Activated naive CD4-positive, alpha-beta T cell treated with anti-CD3 and anti-CD28 coated beads for 36 hours (primary cell): ENCODE data around the gene CDH13. TPM values are rescaled to one million over a fixed set of nuclear protein-coding genes. Genes with fewer than 3 reads are reported as not detected.

Experiments used
- CTCF ChIA-PET: fragments of 350-600 bp; sonication (Branson Sonifier 250); formaldehyde crosslinking; loops from one replicate; lab custom pipeline; 2021; ENCODE audit warnings: antibody characterized with exemption; lab: Charles Lee
- DNase-seq: peaks from one replicate; pipeline ENCODE4 v3.0.0-alpha.2; 2020
- H3K27ac Mint-ChIP-seq: one replicate; pipeline ENCODE4 v1.8.0; 2021; ENCODE audit warnings: mild to moderate bottlenecking, mixed read lengths
- H3K27me3 Mint-ChIP-seq: one replicate; pipeline ENCODE4 v1.8.0; 2021; ENCODE audit warnings: low read depth, mixed read lengths
- H3K36me3 Mint-ChIP-seq: one replicate; pipeline ENCODE4 v1.8.0; 2021; ENCODE audit warnings: low read depth, mixed read lengths
- H3K4me1 Mint-ChIP-seq: one replicate; pipeline ENCODE4 v1.8.0; 2021; ENCODE audit warnings: low read depth, mixed read lengths
- H3K4me3 Mint-ChIP-seq: one replicate; pipeline ENCODE4 v1.8.0; 2021; ENCODE audit warnings: mild to moderate bottlenecking, moderate library complexity, mixed read lengths
- H3K9me3 Mint-ChIP-seq: one replicate; pipeline ENCODE4 v1.8.0; 2021; ENCODE audit warnings: mixed read lengths
- intact Hi-C: fragments of 100-400 bp; cut with micrococcal nuclease; formaldehyde crosslinking; loops from one replicate; pipeline ENCODE4 v1.15.1; 2023
- total RNA-seq, 2 experiments: library from RNA; stranded (reverse); gene quantifications; one replicate each; pipeline ENCODE4 v1.2.3, GENCODE V29; 2021

The CDH13 gene
- total RNA-seq, 2 experiments from 2014 or later = not detected

GRCh38 chr16:82641336-82641984 is 14.7 kb downstream of the CDH13 start:
- no peak for DNase-seq

GRCh38 chr16:82643136-82643535 is 16.4 kb downstream of the CDH13 start:
- H3K9me3 Mint-ChIP-seq = no peaks in the 10 kb centered on the region
- H3K4me3 Mint-ChIP-seq = no peak overlapping the region
- no peaks in the 10 kb centered on the region for H3K36me3 Mint-ChIP-seq
- H3K27me3 Mint-ChIP-seq = peaks cover 6% of the 10 kb centered on the region
- H3K4me1 Mint-ChIP-seq = peaks cover 4% of the 10 kb centered on the region
- no peak overlapping the region for H3K27ac Mint-ChIP-seq
- intact Hi-C loops = no loop called here
- no peak for DNase-seq
- CTCF ChIA-PET = interaction anchor here (0.6 kb wide), 1 partner anchor 115 kb away, joined by 3 read pairs; no protein-coding TSS in a partner anchor

More at GRCh38 chr16:82641336-82641984, 14.7 kb downstream of the CDH13 start:
- Mint-ChIP-seq H3K9me3 (no peaks in the 10 kb centered on the region), H3K27me3 (peaks cover 6% of the 10 kb centered on the region), H3K36me3 (no peaks in the 10 kb centered on the region), H3K27ac (no peak overlapping the region), H3K4me1 (peaks cover 4% of the 10 kb centered on the region), H3K4me3 (no peak overlapping the region)
- intact Hi-C loops = loop anchor here (1.0 to 2.0 kb wide), 2 partner anchors 13 to 30 kb away; no protein-coding TSS in a partner anchor
- CTCF ChIA-PET = interaction anchor here (1.2 to 1.7 kb wide), 5 partner anchors 11 to 42 kb away, joined by 3 to 5 read pairs (median 3); no protein-coding TSS in a partner anchor

- CTCF ChIA-PET = no interaction called here
- H3K4me1 Mint-ChIP-seq = peaks cover 4% of the 10 kb centered on the region
- no peak overlapping the region for H3K4me3 Mint-ChIP-seq
- no peak overlapping the region for H3K27ac Mint-ChIP-seq
- no peaks in the 10 kb centered on the region for H3K36me3 Mint-ChIP-seq
- DNase-seq = no peak
- H3K9me3 Mint-ChIP-seq = no peaks in the 10 kb centered on the region
- H3K27me3 Mint-ChIP-seq = peaks cover 4% of the 10 kb centered on the region
- intact Hi-C loops = no loop called here
Observed at GRCh38 chr16:82643936-82644630, 17.3 kb downstream of the CDH13 start.

GRCh38 chr16:82646504-82646903 is 19.7 kb downstream of the CDH13 start:
- Mint-ChIP-seq H3K27me3 (no peaks in the 10 kb centered on the region), H3K27ac (no peak overlapping the region), H3K36me3 (no peaks in the 10 kb centered on the region), H3K4me1 (peaks cover 14% of the 10 kb centered on the region), H3K9me3 (no peaks in the 10 kb centered on the region), H3K4me3 (no peak overlapping the region)
- CTCF ChIA-PET = interaction anchor here (0.5 to 1.0 kb wide), 2 partner anchors 16 to 404 kb away, joined by 3 to 4 read pairs; no protein-coding TSS in a partner anchor
- no peak for DNase-seq
- intact Hi-C loops = no loop called here

- no peaks in the 10 kb centered on the region for H3K36me3 Mint-ChIP-seq
- CTCF ChIA-PET = no interaction called here
- peaks cover 42% of the 10 kb centered on the region for H3K4me1 Mint-ChIP-seq
- DNase-seq = no peak
- H3K4me3 Mint-ChIP-seq = no peak overlapping the region
- H3K27me3 Mint-ChIP-seq = no peaks in the 10 kb centered on the region
- intact Hi-C loops = loop anchor here (5.0 kb wide), 3 partner anchors 457 to 1337 kb away; partner anchors contain the start of gene GAN
- no peaks in the 10 kb centered on the region for H3K9me3 Mint-ChIP-seq
- no peak overlapping the region for H3K27ac Mint-ChIP-seq
Observed at GRCh38 chr16:82649766-82650165, 23.0 kb downstream of the CDH13 start.

GRCh38 chr16:82650804-82651203 is 24.0 kb downstream of the CDH13 start:
- Mint-ChIP-seq H3K36me3 (no peaks in the 10 kb centered on the region), H3K27ac (no peak overlapping the region), H3K9me3 (no peaks in the 10 kb centered on the region), H3K4me1 (peaks cover 51% of the 10 kb centered on the region), H3K4me3 (no peak overlapping the region), H3K27me3 (no peaks in the 10 kb centered on the region)
- CTCF ChIA-PET = interaction anchor here (1.0 kb wide), 1 partner anchor 16 kb away, joined by 3 read pairs; no protein-coding TSS in a partner anchor
- intact Hi-C loops = loop anchor here (5.0 kb wide), 3 partner anchors 459 to 1339 kb away; partner anchors contain the start of gene GAN
- DNase-seq = no peak

- H3K27ac Mint-ChIP-seq = peak overlapping the region; percentile 80
- no peaks in the 10 kb centered on the region for H3K9me3 Mint-ChIP-seq
- peak; percentile 47 for DNase-seq
- H3K36me3 Mint-ChIP-seq = no peaks in the 10 kb centered on the region
- intact Hi-C loops = loop anchor here (5.0 kb wide), 3 partner anchors 460 to 1340 kb away; partner anchors contain the start of gene GAN
- H3K4me1 Mint-ChIP-seq = peaks cover 60% of the 10 kb centered on the region
- no peaks in the 10 kb centered on the region for H3K27me3 Mint-ChIP-seq
- CTCF ChIA-PET = interaction anchor here (0.6 to 1.6 kb wide), 3 partner anchors 11 to 13 kb away, joined by 3 to 5 read pairs (median 3); no protein-coding TSS in a partner anchor
- H3K4me3 Mint-ChIP-seq = no peak overlapping the region
Observed at GRCh38 chr16:82651921-82652601, 25.3 kb downstream of the CDH13 start.

GRCh38 chr16:82652826-82653225 is 26.1 kb downstream of the CDH13 start:
- Mint-ChIP-seq H3K27ac (peak overlapping the region; percentile 80), H3K4me3 (no peak overlapping the region), H3K36me3 (no peaks in the 10 kb centered on the region), H3K4me1 (peaks cover 61% of the 10 kb centered on the region), H3K27me3 (no peaks in the 10 kb centered on the region), H3K9me3 (no peaks in the 10 kb centered on the region)
- intact Hi-C loops = loop anchor here (5.0 kb wide), 3 partner anchors 461 to 1341 kb away; partner anchors contain the start of gene GAN
- CTCF ChIA-PET = interaction anchor here (0.6 to 1.6 kb wide), 3 partner anchors 11 to 14 kb away, joined by 3 to 5 read pairs (median 3); no protein-coding TSS in a partner anchor
- no peak for DNase-seq

- Mint-ChIP-seq H3K4me1 (peaks cover 66% of the 10 kb centered on the region), H3K27ac (peak overlapping the region; percentile 88)
Observed at GRCh38 chr16:82653550-82654511, 27.1 kb downstream of the CDH13 start.

GRCh38 chr16:82655072-82655714 is 28.4 kb downstream of the CDH13 start:
- Mint-ChIP-seq H3K9me3 (no peaks in the 10 kb centered on the region), H3K4me3 (peak overlapping the region; percentile 28), H3K36me3 (no peaks in the 10 kb centered on the region), H3K27ac (peak overlapping the region; percentile 83), H3K27me3 (no peaks in the 10 kb centered on the region), H3K4me1 (peaks cover 69% of the 10 kb centered on the region)
- intact Hi-C loops = loop anchor here (2.0 kb wide), 1 partner anchor 14 kb away; no protein-coding TSS in a partner anchor
- peak; percentile 85 for DNase-seq
- CTCF ChIA-PET = interaction anchor here (0.7 kb wide), 1 partner anchor 271 kb away, joined by 3 read pairs; no protein-coding TSS in a partner anchor

More at GRCh38 chr16:82653550-82654511, 27.1 kb downstream of the CDH13 start:
- intact Hi-C loops = loop anchor here (2.0 to 5.0 kb wide), 4 partner anchors 13 to 1342 kb away; partner anchors contain the start of gene GAN
- Mint-ChIP-seq H3K4me3 (peak overlapping the region; percentile 38), H3K27me3 (no peaks in the 10 kb centered on the region), H3K36me3 (no peaks in the 10 kb centered on the region), H3K9me3 (no peaks in the 10 kb centered on the region)
- peak; percentile 67 for DNase-seq
- CTCF ChIA-PET = no interaction called here
